HUES6 (cell line): ENCODE results near the gene C19orf81.
A peak's percentile ranks its signal among the peaks of the same experiment; 100 is the strongest.

Source experiments
- H3K27ac ChIP-seq: 2 replicates; pipeline ENCODE4 v1.7.0; 2013; ENCODE audit warnings: low read depth, mild to moderate bottlenecking, low read length, inconsistent platforms
- H3K27me3 ChIP-seq: 2 replicates; pipeline ENCODE4 v1.6.1; 2013; ENCODE audit warnings: low read length; ENCODE audit not compliant: control insufficient read depth, insufficient read depth
- H3K36me3 ChIP-seq: 2 replicates; pipeline ENCODE4 v1.6.1; 2013; ENCODE audit warnings: low read length; ENCODE audit not compliant: control insufficient read depth, insufficient read depth
- H3K4me1 ChIP-seq: 2 replicates; pipeline ENCODE4 v1.6.1; 2013; ENCODE audit warnings: low read length; ENCODE audit not compliant: control insufficient read depth, insufficient read depth
- H3K4me3 ChIP-seq: 2 replicates; pipeline ENCODE4 v1.5.1; 2013; ENCODE audit warnings: low read depth, low read length
- H3K9ac ChIP-seq: one replicate; pipeline ENCODE4 v1.6.1; 2013; ENCODE audit warnings: mild to moderate bottlenecking, low read length
- H3K9me3 ChIP-seq: 2 replicates; pipeline ENCODE4 v1.6.1; 2013; ENCODE audit warnings: low read depth, low read length; ENCODE audit not compliant: control insufficient read depth, insufficient read depth

The C19orf81 gene

GRCh38 chr19:50693064-50693975 is 44.1 kb downstream of the C19orf81 start:
- Histone ChIP-seq H3K27me3 (peaks cover 95% of the 10 kb centered on the region), H3K9me3 (no peaks in the 10 kb centered on the region), H3K4me3 (peak overlapping the region; percentile 42), H3K36me3 (no peaks in the 10 kb centered on the region), H3K9ac (no peak overlapping the region), H3K4me1 (peaks cover 13% of the 10 kb centered on the region), H3K27ac (no peak overlapping the region)

GRCh38 chr19:50694815-50695145 is 45.5 kb downstream of the C19orf81 start:
- H3K4me1 ChIP-seq: peaks cover 13% of the 10 kb centered on the region
- no peak overlapping the region for H3K9ac ChIP-seq
- H3K9me3 ChIP-seq: no peaks in the 10 kb centered on the region
- peaks cover 95% of the 10 kb centered on the region for H3K27me3 ChIP-seq
- no peak overlapping the region for H3K27ac ChIP-seq
- H3K36me3 ChIP-seq: no peaks in the 10 kb centered on the region
- H3K4me3 ChIP-seq: no peak overlapping the region

- H3K27me3 ChIP-seq: peaks cover 95% of the 10 kb centered on the region
- H3K27ac ChIP-seq: no peak overlapping the region
- H3K4me3 ChIP-seq: peak overlapping the region; percentile 60
- no peaks in the 10 kb centered on the region for H3K9me3 ChIP-seq
- peaks cover 13% of the 10 kb centered on the region for H3K4me1 ChIP-seq
- no peak overlapping the region for H3K9ac ChIP-seq
- no peaks in the 10 kb centered on the region for H3K36me3 ChIP-seq
Measured at GRCh38 chr19:50695251-50696093, 46.2 kb downstream of the C19orf81 start.

GRCh38 chr19:50696094-50696483 is 46.8 kb downstream of the C19orf81 start:
- Histone ChIP-seq H3K27me3 (peaks cover 95% of the 10 kb centered on the region), H3K27ac (no peak overlapping the region), H3K9me3 (no peaks in the 10 kb centered on the region), H3K4me1 (peaks cover 13% of the 10 kb centered on the region), H3K9ac (no peak overlapping the region), H3K4me3 (peak overlapping the region; percentile 60; the same call in 1 of the 2 replicates), H3K36me3 (no peaks in the 10 kb centered on the region)

- Histone ChIP-seq H3K4me3 (no peak overlapping the region), H3K4me1 (peaks cover 13% of the 10 kb centered on the region), H3K36me3 (no peaks in the 10 kb centered on the region), H3K27me3 (peaks cover 91% of the 10 kb centered on the region), H3K9me3 (no peaks in the 10 kb centered on the region), H3K9ac (no peak overlapping the region), H3K27ac (no peak overlapping the region)
Measured at GRCh38 chr19:50697414-50698124, 48.3 kb downstream of the C19orf81 start.

- H3K4me1 ChIP-seq: no peaks in the 10 kb centered on the region
- H3K36me3 ChIP-seq: no peaks in the 10 kb centered on the region
- H3K27me3 ChIP-seq: peaks cover 81% of the 10 kb centered on the region
- no peaks in the 10 kb centered on the region for H3K9me3 ChIP-seq
- H3K27ac ChIP-seq: no peak overlapping the region
- H3K9ac ChIP-seq: no peak overlapping the region
- H3K4me3 ChIP-seq: no peak overlapping the region
Measured at GRCh38 chr19:50701367-50701985, 52.2 kb downstream of the C19orf81 start.

GRCh38 chr19:50702158-50702870 is 53.1 kb downstream of the C19orf81 start:
- Histone ChIP-seq H3K27ac (no peak overlapping the region), H3K36me3 (no peaks in the 10 kb centered on the region), H3K9ac (no peak overlapping the region), H3K4me3 (no peak overlapping the region), H3K27me3 (peaks cover 73% of the 10 kb centered on the region), H3K9me3 (no peaks in the 10 kb centered on the region), H3K4me1 (no peaks in the 10 kb centered on the region)

- peaks cover 65% of the 10 kb centered on the region for H3K27me3 ChIP-seq
- H3K4me3 ChIP-seq: no peak overlapping the region
- H3K9ac ChIP-seq: no peak overlapping the region
- no peaks in the 10 kb centered on the region for H3K4me1 ChIP-seq
- no peaks in the 10 kb centered on the region for H3K9me3 ChIP-seq
- H3K36me3 ChIP-seq: no peaks in the 10 kb centered on the region
- no peak overlapping the region for H3K27ac ChIP-seq
Measured at GRCh38 chr19:50702871-50703829, 53.9 kb downstream of the C19orf81 start.

- Histone ChIP-seq H3K4me3 (no peak overlapping the region), H3K27me3 (peaks cover 55% of the 10 kb centered on the region), H3K36me3 (no peaks in the 10 kb centered on the region), H3K9me3 (no peaks in the 10 kb centered on the region), H3K27ac (no peak overlapping the region), H3K4me1 (no peaks in the 10 kb centered on the region), H3K9ac (no peak overlapping the region)
Measured at GRCh38 chr19:50703915-50704796, 54.9 kb downstream of the C19orf81 start.
